OCI-LY1 (cell line): ENCODE measurements around the gene PCNT.
"Not testable (repeated sequence)": the region's sequence is repeated elsewhere in the genome, so short reads cannot be mapped to it uniquely, and the experiment has no call there.

ENCODE experiments used
- H2AFZ ChIP-seq: fragments of 200-600 bp; sonication (generic), shearing (Covaris generic); 2 replicates; pipeline ENCODE4 v1.6.0; 2014; ENCODE audit warnings: antibody characterized with exemption, mild to moderate bottlenecking, low read length
- H3F3A ChIP-seq: fragments of 200-600 bp; sonication (generic), shearing (Covaris generic); 2 replicates; pipeline ENCODE4 v1.6.0; 2014; ENCODE audit warnings: mild to moderate bottlenecking, antibody characterized with exemption, low read length, moderate library complexity; ENCODE audit not compliant: insufficient read depth
- H3K27ac ChIP-seq: fragments of 200-600 bp; sonication (generic); 2 replicates; pipeline ENCODE4 v1.5.1; 2014; ENCODE audit warnings: low read length, mixed run types, mild to moderate bottlenecking, low read depth; ENCODE audit not compliant: poor library complexity, severe bottlenecking
- H3K27me3 ChIP-seq: fragments of 200-600 bp; sonication (generic); 2 replicates; pipeline ENCODE4 v1.6.0; 2014; ENCODE audit warnings: antibody characterized with exemption, mild to moderate bottlenecking, low read length, moderate library complexity; ENCODE audit not compliant: insufficient read depth
- H3K36me3 ChIP-seq: fragments of 200-600 bp; sonication (generic); 2 replicates; pipeline ENCODE4 v1.6.1; 2014; ENCODE audit warnings: mild to moderate bottlenecking, antibody characterized with exemption, low read length, moderate library complexity, mixed read lengths; ENCODE audit not compliant: insufficient read depth
- H3K4me1 ChIP-seq: fragments of 200-600 bp; sonication (generic); 2 replicates; pipeline ENCODE4 v1.5.1; 2014; ENCODE audit warnings: mild to moderate bottlenecking, low read length, moderate library complexity; ENCODE audit not compliant: insufficient read depth, severe bottlenecking
- H3K4me2 ChIP-seq: fragments of 200-600 bp; sonication (generic), shearing (Covaris generic); 2 replicates; pipeline ENCODE4 v1.6.1; 2014; ENCODE audit warnings: low read length
- H3K4me3 ChIP-seq: fragments of 200-600 bp; sonication (generic); 2 replicates; pipeline ENCODE4 v1.5.1; 2014; ENCODE audit warnings: low read length, low read depth, mild to moderate bottlenecking, mixed read lengths; ENCODE audit not compliant: poor library complexity, severe bottlenecking
- H3K79me2 ChIP-seq: fragments of 200-600 bp; shearing (Covaris generic); 2 replicates; pipeline ENCODE4 v1.6.1; 2016; ENCODE audit warnings: mixed run types, low read length, mixed read lengths; ENCODE audit not compliant: insufficient read depth
- H3K9ac ChIP-seq: fragments of 200-600 bp; sonication (generic), shearing (Covaris generic); 2 replicates; pipeline ENCODE4 v1.6.1; 2014; ENCODE audit warnings: mild to moderate bottlenecking, low read length, mixed read lengths
- H3K9me2 ChIP-seq: fragments of 200-600 bp; sonication (generic), shearing (Covaris generic); 2 replicates; pipeline ENCODE4 v1.6.1; 2014; ENCODE audit warnings: low read depth, mild to moderate bottlenecking, low read length, mixed read lengths
- H3K9me3 ChIP-seq: fragments of 200-600 bp; shearing (Covaris generic); 2 replicates; pipeline ENCODE4 v1.6.1; 2014; ENCODE audit warnings: low read length, mixed read lengths
- H4K20me1 ChIP-seq: fragments of 200-600 bp; sonication (generic), shearing (Covaris generic); 2 replicates; pipeline ENCODE4 v1.6.0; 2016; ENCODE audit warnings: mild to moderate bottlenecking, low read length; ENCODE audit not compliant: insufficient read depth
- CTCF ChIP-seq: fragments of 200-600 bp; sonication (generic), shearing (Covaris generic); IDR thresholded peaks from 2 replicates; pipeline ENCODE4 v1.5.1; 2017; ENCODE audit warnings: mild to moderate bottlenecking, antibody characterized with exemption, low read length, moderate library complexity, mixed read lengths
- EZH2 ChIP-seq: fragments of 200-600 bp; sonication (generic), shearing (Covaris generic); IDR thresholded peaks from 2 replicates; pipeline ENCODE4 v1.8.0; 2017; ENCODE audit warnings: borderline replicate concordance, mixed run types, mild to moderate bottlenecking, antibody characterized with exemption, low read length, moderate library complexity, mixed read lengths

The PCNT gene

GRCh38 chr21:46369520-46370235, 45.7 kb downstream of the PCNT start:
- Histone ChIP-seq H3K27me3 (no peaks in the 10 kb centered on the region), H3K9me2 (no peaks in the 10 kb centered on the region), H3K4me1 (peaks cover 5% of the 10 kb centered on the region), H3K4me3 (no peak overlapping the region), H3K9me3 (no peaks in the 10 kb centered on the region), H3K36me3 (peaks cover 61% of the 10 kb centered on the region), H3K4me2 (no peak overlapping the region), H4K20me1 (no peaks in the 10 kb centered on the region), H3F3A (no peaks in the 10 kb centered on the region), H3K79me2 (no peaks in the 10 kb centered on the region), H2AFZ (no peak overlapping the region), H3K9ac (no peak overlapping the region), H3K27ac (no peak overlapping the region)
- TF ChIP-seq CTCF (no peak), EZH2 (no peak)

- peaks cover 50% of the 10 kb centered on the region for H3K36me3 ChIP-seq
- H4K20me1 ChIP-seq: no peaks in the 10 kb centered on the region
- H2AFZ ChIP-seq: no peak overlapping the region
- H3K9me2 ChIP-seq: no peaks in the 10 kb centered on the region
- no peaks in the 10 kb centered on the region for H3K27me3 ChIP-seq
- no peaks in the 10 kb centered on the region for H3K79me2 ChIP-seq
- no peak overlapping the region for H3K27ac ChIP-seq
- no peak for TF ChIP-seq CTCF
- TF ChIP-seq EZH2: no peak
- H3F3A ChIP-seq: no peaks in the 10 kb centered on the region
- H3K9me3 ChIP-seq: no peaks in the 10 kb centered on the region
- no peak overlapping the region for H3K9ac ChIP-seq
- H3K4me3 ChIP-seq: no peak overlapping the region
- peaks cover 5% of the 10 kb centered on the region for H3K4me1 ChIP-seq
- H3K4me2 ChIP-seq: no peak overlapping the region
These were observed 47.5 kb downstream of the PCNT start for GRCh38 chr21:46371204-46372013.

- Histone ChIP-seq H3K4me1 (peaks cover 5% of the 10 kb centered on the region), H3K4me3 (no peak overlapping the region), H3K9me2 (no peaks in the 10 kb centered on the region), H3K36me3 (peaks cover 49% of the 10 kb centered on the region), H3K4me2 (no peak overlapping the region), H3K27ac (no peak overlapping the region), H3K79me2 (no peaks in the 10 kb centered on the region), H3F3A (no peaks in the 10 kb centered on the region), H3K27me3 (no peaks in the 10 kb centered on the region), H2AFZ (no peak overlapping the region), H3K9ac (no peak overlapping the region), H4K20me1 (no peaks in the 10 kb centered on the region), H3K9me3 (0 out of 2 replicates have a peak, but pooled peaks cover 2% of the 10 kb centered on the region)
- TF ChIP-seq CTCF (no peak), EZH2 (no peak)
These were observed 48.1 kb downstream of the PCNT start for GRCh38 chr21:46372014-46372485.

- H3K27me3 ChIP-seq, H3K9me3 ChIP-seq, H2AFZ ChIP-seq, H3F3A ChIP-seq, H3K4me3 ChIP-seq, H3K9ac ChIP-seq, H3K9me2 ChIP-seq, H3K79me2 ChIP-seq, H3K4me2 ChIP-seq, H4K20me1 ChIP-seq, H3K4me1 ChIP-seq, H3K27ac ChIP-seq: not testable (repeated sequence)
- peaks cover 47% of the 10 kb centered on the region for H3K36me3 ChIP-seq
These were observed 49.0 kb downstream of the PCNT start for GRCh38 chr21:46372947-46373346.
